Measurements from ENCODE around the gene IST1. TPM values are rescaled to one million over a fixed set of nuclear protein-coding genes. Genes with fewer than 3 reads are reported as not detected.
A peak's percentile ranks its signal among the peaks of the same experiment; 100 is the strongest.

The IST1 gene
- total RNA-seq, 2 donors from 2014 or later = 140 to 150 TPM

GRCh38 chr16:71883168-71883848 is 12.0 kb upstream of the IST1 start:
- DNase-seq (ENCODE audit: low spot score) = no peak
- no peaks in the 10 kb centered on the region for H3K27me3 ChIP-seq
- H3K4me1 ChIP-seq = peaks cover 0 to 15% of the 10 kb centered on the region in 2 donors
- peak overlapping the region; percentile 92 to 99 for H3K27ac ChIP-seq
- no peak for TF ChIP-seq CTCF (IDR thresholded peaks at IDR 0.05)
- no peaks in the 10 kb centered on the region for H3K9me3 ChIP-seq
- H3K4me3 ChIP-seq = peak overlapping the region; percentile 89 to 98
- H3K36me3 ChIP-seq = peaks cover 26% of the 10 kb centered on the region

GRCh38 chr16:71883849-71884638 is 11.3 kb upstream of the IST1 start, which contains the start of gene ZNF821:
ZNF821 (minus strand) TSS chr16:71884182; CDS start chr16:71879946, 4,236 bp downstream.
- peak; percentile 31 to 65 for TF ChIP-seq CTCF (IDR thresholded peaks at IDR 0.05)
- Histone ChIP-seq H3K27ac (peak within 1 kb of the TSS; percentile 92 to 99), H3K27me3 (no peaks in the 10 kb centered on the region), H3K4me1 (peaks cover 0 to 15% of the 10 kb centered on the region in 2 donors), H3K9me3 (no peaks in the 10 kb centered on the region), H3K36me3 (peaks cover 19% of the 10 kb centered on the region), H3K4me3 (peak within 1 kb of the TSS; percentile 89 to 98)
- peak; percentile 58 for DNase-seq (ENCODE audit: low spot score)

GRCh38 chr16:71885261-71885650 is 10.1 kb upstream of the IST1 start:
- H3K27ac ChIP-seq = no peak overlapping the region
- no peaks in the 10 kb centered on the region for H3K27me3 ChIP-seq
- no peak overlapping the region for H3K4me3 ChIP-seq
- H3K36me3 ChIP-seq = peaks cover 9% of the 10 kb centered on the region
- H3K9me3 ChIP-seq = no peaks in the 10 kb centered on the region
- no peak for TF ChIP-seq CTCF (IDR thresholded peaks at IDR 0.05)
- peaks cover 0 to 15% of the 10 kb centered on the region in 2 donors for H3K4me1 ChIP-seq
- no peak for DNase-seq (ENCODE audit: low spot score)

GRCh38 chr16:71889147-71889546 is 6.2 kb upstream of the IST1 start:
- H3K27me3 ChIP-seq = no peaks in the 10 kb centered on the region
- TF ChIP-seq CTCF (IDR thresholded peaks at IDR 0.05) = no peak
- H3K36me3 ChIP-seq = no peaks in the 10 kb centered on the region
- H3K4me1 ChIP-seq = peaks cover 0 to 6% of the 10 kb centered on the region in 2 donors
- H3K9me3 ChIP-seq = no peaks in the 10 kb centered on the region
- no peak overlapping the region for H3K27ac ChIP-seq
- H3K4me3 ChIP-seq = no peak overlapping the region
- DNase-seq (ENCODE audit: low spot score) = no peak

GRCh38 chr16:71893888-71894228 is 1.5 kb upstream of the IST1 start:
- Histone ChIP-seq H3K4me3 (peak overlapping the region; percentile 81 to 94), H3K27me3 (no peaks in the 10 kb centered on the region), H3K9me3 (no peaks in the 10 kb centered on the region), H3K36me3 (no peaks in the 10 kb centered on the region), H3K4me1 (peaks cover 0 to 27% of the 10 kb centered on the region in 2 donors), H3K27ac (peak overlapping the region; percentile 99)
- no peak for DNase-seq (ENCODE audit: low spot score)
- no peak for TF ChIP-seq CTCF (IDR thresholded peaks at IDR 0.05)

Data from right atrium auricular region (tissue), 2 donors.